Activated gamma-delta T cell treated with Interleukin-2 at 50 U/mL for 16 hours (primary cell): ENCODE data around the gene AQP10.
"Not testable (repeated sequence)": the region's sequence is repeated elsewhere in the genome, so short reads cannot be mapped to it uniquely, and the experiment has no call there.

Source experiments
- DNase-seq: peaks from one replicate; pipeline ENCODE4 v3.0.0-alpha.2; 2020

Gene AQP10

GRCh38 chr1:154346276-154346917, 25.5 kb downstream of the AQP10 start:
- no peak for DNase-seq

DNA sequence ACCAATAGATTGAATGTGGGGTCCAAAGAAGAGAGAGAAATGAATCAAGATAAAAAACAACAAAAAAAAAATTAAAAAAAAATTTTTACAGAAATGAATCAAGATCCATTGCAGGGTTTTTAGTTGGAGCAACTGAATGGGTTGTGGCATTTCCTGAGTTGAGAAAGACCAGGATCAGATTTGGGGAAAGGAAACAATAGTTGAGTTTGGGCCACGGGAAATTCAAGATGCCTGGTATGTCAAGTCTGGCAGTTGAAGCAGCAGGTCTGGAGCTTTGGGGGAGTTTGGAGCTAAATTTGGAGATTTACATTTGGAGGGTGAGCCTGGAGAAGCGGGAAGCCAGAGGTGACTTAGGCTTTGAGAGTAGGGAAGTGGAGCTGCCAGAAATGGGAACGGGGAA, 27.1 kb downstream of the AQP10 start:
- DNase-seq: no peak

GRCh38 chr1:154348429-154349076, 27.7 kb downstream of the AQP10 start:
- no peak for DNase-seq

- DNase-seq: no peak
Measured at GRCh38 chr1:154349121-154349520, 28.2 kb downstream of the AQP10 start.

- DNase-seq: no peak
Measured at GRCh38 chr1:154350383-154350782, 29.5 kb downstream of the AQP10 start.

GRCh38 chr1:154351363-154352068, 30.6 kb downstream of the AQP10 start:
- no peak for DNase-seq

DNA sequence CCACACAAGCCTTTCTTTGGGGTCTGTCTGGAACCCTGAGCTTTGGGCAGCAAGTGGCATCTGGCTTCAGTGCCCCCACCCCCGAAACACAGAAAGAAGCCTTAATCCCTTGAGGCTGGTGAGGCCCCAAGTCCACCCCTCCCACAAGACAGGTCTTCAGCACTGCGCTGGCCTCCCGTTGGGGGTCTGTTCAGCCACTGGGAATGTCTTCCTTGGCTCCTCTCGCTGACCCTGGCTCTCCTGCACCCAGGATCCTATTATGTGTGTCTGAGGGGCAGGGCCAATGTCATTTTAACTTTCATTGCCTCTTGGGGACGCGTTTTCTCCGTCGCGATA, 31.3 kb downstream of the AQP10 start:
- DNase-seq: no peak

DNA sequence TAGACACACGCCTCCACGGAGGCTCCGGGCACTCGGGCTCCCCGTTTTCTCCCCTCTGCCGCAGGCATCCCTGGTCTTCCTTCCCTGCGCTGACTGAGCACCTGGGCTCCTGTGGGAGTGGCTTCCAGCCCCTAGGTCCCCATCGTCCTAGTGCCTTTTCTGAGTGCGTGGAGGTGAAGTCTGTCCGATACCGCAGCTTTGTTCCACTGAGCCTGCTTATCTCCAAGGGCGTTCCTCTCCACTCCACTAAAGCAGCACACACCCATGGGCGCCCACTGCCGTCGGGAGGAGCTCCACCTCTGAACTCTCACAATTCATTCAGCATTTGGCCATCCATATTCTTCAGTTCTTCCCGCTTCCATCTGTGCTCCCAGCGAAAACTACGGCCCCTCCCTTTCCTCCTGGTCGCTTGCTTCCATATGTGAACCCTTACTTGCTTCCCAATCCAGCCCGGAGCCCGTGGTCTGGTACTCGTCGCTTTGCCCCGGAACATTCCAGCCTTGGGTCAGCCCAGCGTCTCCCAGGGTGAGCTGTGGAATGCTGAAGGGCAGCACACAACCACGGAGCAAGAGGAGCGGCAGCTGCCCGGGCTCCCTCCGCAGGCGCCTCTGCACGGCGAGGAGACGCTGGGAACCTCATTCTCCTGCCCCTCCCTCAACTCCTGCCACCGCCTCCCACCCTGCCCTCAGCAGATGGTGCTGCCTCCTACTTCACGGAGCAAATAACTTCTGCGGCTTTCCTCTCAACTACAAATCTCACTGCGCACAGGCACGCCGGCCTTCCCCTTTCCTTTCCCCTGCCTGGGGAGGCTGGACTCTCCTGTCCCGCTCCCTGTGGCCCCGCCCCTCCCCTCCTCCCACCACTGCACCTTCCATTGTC, 31.9 kb downstream of the AQP10 start:
- DNase-seq: no peak

GRCh38 chr1:154353460-154353904, 32.6 kb downstream of the AQP10 start:
- no peak for DNase-seq

DNA sequence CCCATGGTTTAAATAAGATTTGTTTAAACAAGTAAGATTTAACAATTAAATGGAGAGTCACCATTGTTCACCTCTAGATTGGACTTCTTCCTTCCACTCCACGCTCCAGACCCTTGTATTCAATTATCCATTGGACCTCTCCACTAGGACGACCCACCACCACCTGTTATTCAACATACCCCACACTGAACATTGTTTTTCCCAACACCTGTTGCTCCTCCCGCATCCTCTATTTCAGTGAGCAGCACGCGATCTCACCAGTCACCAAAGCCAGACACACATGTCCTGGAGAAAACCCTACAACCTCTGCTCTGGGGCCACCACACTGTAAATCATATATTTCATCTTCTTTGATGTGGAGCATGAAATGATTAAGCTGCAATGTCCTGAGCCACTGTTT, 33.1 kb downstream of the AQP10 start:
- no peak for DNase-seq

GRCh38 chr1:154358519-154358918, 37.6 kb downstream of the AQP10 start:
- DNase-seq: no peak

DNA sequence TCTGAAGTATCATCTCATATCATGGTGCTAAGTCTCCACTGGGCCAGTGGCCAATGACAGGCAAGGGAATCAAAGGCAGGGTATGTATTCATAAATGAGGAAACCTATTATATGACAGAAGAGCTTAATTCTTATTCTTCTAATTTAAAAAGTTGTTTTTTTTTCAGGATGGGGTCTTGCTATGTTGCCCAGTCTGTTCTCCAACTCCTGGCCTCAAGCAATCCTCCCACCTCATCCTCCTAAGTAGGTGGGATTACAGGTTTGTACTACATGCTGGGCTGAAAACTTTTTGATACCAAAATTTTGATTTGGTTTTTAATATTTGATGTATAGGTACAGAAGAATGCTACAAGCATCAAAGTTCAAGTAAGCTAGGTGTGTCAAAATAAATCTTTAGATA, 39.4 kb downstream of the AQP10 start:
- DNase-seq: no peak

DNA sequence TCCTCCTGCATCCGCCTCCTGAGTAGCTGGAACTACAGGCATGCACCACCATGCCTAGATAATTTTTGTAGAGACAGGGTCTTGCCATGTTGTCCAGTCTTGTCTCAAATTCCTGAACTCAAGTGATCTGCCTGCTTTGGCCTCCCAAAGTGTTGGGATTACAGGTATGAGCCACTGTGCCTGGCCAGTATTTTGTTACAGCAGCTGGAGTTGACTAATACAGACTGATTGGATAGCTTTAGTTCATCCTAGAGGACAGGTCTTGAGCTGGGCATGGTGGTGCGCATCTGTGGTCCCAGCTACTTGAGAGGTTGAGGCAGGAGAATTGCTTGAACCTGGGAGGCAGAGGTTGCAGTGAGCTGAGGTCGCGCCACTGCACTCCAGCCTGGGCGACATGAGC, 40.0 kb downstream of the AQP10 start:
- DNase-seq: not testable (repeated sequence)

- DNase-seq: no peak
Measured at GRCh38 chr1:154361357-154361756, 40.5 kb downstream of the AQP10 start.

DNA sequence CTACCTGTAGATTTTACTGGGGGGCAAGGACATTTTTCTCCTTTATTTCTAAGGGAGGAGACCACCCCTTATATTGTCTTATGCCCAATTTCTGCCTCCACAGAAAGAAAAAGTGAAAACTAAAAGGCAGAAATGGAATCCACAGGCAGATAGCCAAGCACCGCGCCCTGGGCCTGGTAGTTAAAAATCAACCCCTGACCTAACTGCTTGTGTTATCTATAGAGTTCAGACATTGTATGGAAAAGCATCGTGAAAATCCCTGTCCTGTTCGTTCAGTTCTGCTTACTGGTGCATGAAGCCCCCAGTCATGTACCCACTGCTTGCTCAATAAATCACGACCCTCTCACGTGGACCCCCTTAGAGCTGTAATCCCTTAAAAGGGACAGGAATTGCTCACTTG, 50.5 kb downstream of the AQP10 start:
- DNase-seq: no peak

DNA sequence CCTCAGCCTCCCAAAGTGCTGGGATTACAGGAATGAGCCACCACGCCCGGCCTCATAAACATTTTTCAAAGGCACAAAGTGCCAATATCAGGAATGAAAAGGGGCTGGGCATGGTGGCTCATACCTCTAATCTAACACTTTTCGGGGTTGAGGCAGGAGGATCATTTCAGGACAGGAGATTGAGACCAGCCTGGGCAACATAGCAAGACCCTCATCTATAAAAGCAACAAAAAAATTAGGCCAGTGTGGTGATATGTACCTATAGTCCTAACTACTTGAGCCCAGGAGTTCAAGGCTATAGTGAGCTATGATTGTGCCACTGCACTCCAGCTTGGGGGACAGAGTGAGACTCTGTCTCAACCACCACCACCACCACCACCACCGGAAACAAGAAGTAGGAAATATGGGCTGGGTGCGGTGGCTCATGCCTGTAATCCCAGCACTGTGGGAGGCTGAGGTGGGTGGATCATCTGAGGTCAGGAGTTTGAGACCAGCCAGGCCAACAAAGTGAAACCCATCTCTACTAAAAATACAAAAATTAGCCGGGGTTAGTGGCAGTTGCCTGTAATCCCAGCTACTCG, 53.0 kb downstream of the AQP10 start:
- not testable (repeated sequence) for DNase-seq
